Activated CD4-positive, alpha-beta memory T cell treated with anti-CD3 and anti-CD28 coated beads for 36 hours (primary cell): ENCODE results near the gene ARPC5L. TPM values are rescaled to one million over a fixed set of nuclear protein-coding genes. Genes with fewer than 3 reads are reported as not detected.
"Not testable (repeated sequence)": the region's sequence is repeated elsewhere in the genome, so short reads cannot be mapped to it uniquely, and the experiment has no call there.

Source experiments
- CTCF ChIA-PET: fragments of 350-600 bp; sonication (Branson Sonifier 250); formaldehyde crosslinking; loops from one replicate; lab custom pipeline; 2021; ENCODE audit warnings: antibody characterized with exemption, inconsistent platforms; lab: Charles Lee
- POLR2A ChIA-PET: fragments of 350-600 bp; sonication (Branson Sonifier 250); formaldehyde crosslinking; loops from one replicate; lab custom pipeline; 2021; ENCODE audit warnings: antibody characterized with exemption; lab: Charles Lee
- DNase-seq: peaks from one replicate; pipeline ENCODE4 v3.0.0-alpha.2; 2020
- H3K27ac Mint-ChIP-seq: one replicate; pipeline ENCODE4 v1.8.0; 2021; ENCODE audit warnings: mixed read lengths
- H3K27me3 Mint-ChIP-seq: one replicate; pipeline ENCODE4 v1.8.0; 2021; ENCODE audit warnings: mixed read lengths
- H3K36me3 Mint-ChIP-seq: one replicate; pipeline ENCODE4 v1.8.0; 2021; ENCODE audit warnings: mixed read lengths
- H3K4me1 Mint-ChIP-seq: one replicate; pipeline ENCODE4 v1.8.0; 2021; ENCODE audit warnings: low read depth, mixed read lengths
- H3K4me3 Mint-ChIP-seq: one replicate; pipeline ENCODE4 v1.8.0; 2021; ENCODE audit warnings: mild to moderate bottlenecking, mixed read lengths
- H3K9me3 Mint-ChIP-seq: one replicate; pipeline ENCODE4 v1.8.0; 2021; ENCODE audit warnings: mixed read lengths
- intact Hi-C: fragments of 100-400 bp; cut with micrococcal nuclease; formaldehyde crosslinking; loops from one replicate; pipeline ENCODE4 v1.15.1; 2023
- total RNA-seq, 2 experiments: library from RNA; stranded (reverse); gene quantifications; one replicate each; pipeline ENCODE4 v1.2.3, GENCODE V29; 2021

The ARPC5L gene
- total RNA-seq, 2 experiments from 2014 or later: 104 to 108 TPM

DNA sequence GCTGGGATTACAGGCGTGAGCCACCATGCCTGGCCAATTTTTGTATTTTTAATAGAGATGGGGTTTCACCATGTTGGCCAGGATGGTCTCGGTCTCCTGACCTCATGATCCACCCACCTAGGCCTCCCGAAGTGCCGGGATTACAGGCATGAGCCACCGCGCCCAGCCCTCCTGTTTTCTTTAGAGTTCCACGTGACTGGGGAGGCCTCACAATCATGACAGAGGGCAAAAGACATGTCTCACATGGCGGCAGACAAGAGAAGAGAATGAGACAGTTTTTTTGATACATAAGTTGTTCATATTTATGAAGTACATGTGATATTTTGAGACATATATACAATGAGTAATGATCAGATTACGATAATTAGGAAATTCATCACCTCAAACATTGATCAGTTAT, 15.5 kb upstream of the ARPC5L start:
- POLR2A ChIA-PET, DNase-seq, H3K27me3 Mint-ChIP-seq, intact Hi-C loops, H3K36me3 Mint-ChIP-seq, H3K27ac Mint-ChIP-seq, H3K9me3 Mint-ChIP-seq, H3K4me3 Mint-ChIP-seq, H3K4me1 Mint-ChIP-seq: not testable (repeated sequence)
- CTCF ChIA-PET: interaction anchor here (17.0 kb wide), 1 partner anchor 71 kb away, joined by 530 read pairs; the partner anchor contains the start of genes NR6A1 and OLFML2A

DNA sequence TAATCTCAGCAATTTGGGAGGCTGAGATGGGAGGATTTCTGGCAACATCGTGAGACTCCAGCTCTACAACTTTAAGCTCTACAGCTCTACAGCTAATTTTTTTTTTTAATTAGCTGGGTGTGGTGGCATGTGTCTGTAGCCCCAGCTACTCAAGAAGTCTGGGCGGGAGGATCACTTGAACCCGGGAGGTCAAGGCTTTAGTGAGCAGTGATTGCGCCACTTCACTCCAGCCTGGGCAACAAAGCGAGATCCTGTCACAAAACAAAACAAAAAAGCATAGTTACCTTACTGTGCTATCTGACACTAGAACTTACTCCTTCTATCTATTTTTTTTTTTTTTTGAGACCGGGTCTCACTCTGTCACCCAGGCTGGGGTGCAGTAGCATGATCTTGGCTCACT, 15.0 kb upstream of the ARPC5L start:
- Mint-ChIP-seq H3K9me3 (no peaks in the 10 kb centered on the region), H3K4me1 (no peaks in the 10 kb centered on the region), H3K4me3 (no peak overlapping the region), H3K36me3 (no peaks in the 10 kb centered on the region), H3K27me3 (peaks cover 3% of the 10 kb centered on the region), H3K27ac (no peak overlapping the region)
- ChIA-PET CTCF (interaction anchor here (17.0 kb wide), 1 partner anchor 71 kb away, joined by 530 read pairs; the partner anchor contains the start of genes NR6A1 and OLFML2A), POLR2A (no interaction called here)
- DNase-seq: no peak
- intact Hi-C loops: no loop called here

DNA sequence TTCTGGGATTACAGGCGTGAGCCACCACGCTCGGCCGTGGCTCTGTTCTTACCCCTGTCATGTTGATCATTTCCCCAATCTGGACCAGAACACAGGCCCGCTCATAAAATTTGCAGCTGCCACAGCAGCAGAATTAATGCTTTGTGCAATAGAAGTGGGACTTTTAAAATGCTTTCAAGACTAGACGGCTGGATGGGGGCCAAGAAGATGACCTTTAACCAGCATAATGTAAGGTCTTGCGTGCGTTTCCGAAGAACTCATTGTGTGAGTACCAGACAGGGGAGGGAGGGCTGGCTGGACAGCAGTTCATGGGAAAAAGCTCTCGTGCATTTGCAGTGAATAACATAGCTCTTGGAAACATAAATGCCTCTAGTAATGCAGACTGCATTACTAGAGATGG, 12.1 kb upstream of the ARPC5L start:
- DNase-seq: no peak
- intact Hi-C loops: no loop called here
- CTCF ChIA-PET: interaction anchor here (0.9 to 17.0 kb wide), 2 partner anchors 74 to 84 kb away, joined by 3 to 530 read pairs; partner anchors contain the start of genes NR6A1 and OLFML2A
- no peak overlapping the region for H3K27ac Mint-ChIP-seq
- no peak overlapping the region for H3K4me3 Mint-ChIP-seq
- H3K27me3 Mint-ChIP-seq: peaks cover 5% of the 10 kb centered on the region
- H3K4me1 Mint-ChIP-seq: peaks cover 6% of the 10 kb centered on the region
- no peaks in the 10 kb centered on the region for H3K36me3 Mint-ChIP-seq
- H3K9me3 Mint-ChIP-seq: no peaks in the 10 kb centered on the region
- POLR2A ChIA-PET: no interaction called here

DNA sequence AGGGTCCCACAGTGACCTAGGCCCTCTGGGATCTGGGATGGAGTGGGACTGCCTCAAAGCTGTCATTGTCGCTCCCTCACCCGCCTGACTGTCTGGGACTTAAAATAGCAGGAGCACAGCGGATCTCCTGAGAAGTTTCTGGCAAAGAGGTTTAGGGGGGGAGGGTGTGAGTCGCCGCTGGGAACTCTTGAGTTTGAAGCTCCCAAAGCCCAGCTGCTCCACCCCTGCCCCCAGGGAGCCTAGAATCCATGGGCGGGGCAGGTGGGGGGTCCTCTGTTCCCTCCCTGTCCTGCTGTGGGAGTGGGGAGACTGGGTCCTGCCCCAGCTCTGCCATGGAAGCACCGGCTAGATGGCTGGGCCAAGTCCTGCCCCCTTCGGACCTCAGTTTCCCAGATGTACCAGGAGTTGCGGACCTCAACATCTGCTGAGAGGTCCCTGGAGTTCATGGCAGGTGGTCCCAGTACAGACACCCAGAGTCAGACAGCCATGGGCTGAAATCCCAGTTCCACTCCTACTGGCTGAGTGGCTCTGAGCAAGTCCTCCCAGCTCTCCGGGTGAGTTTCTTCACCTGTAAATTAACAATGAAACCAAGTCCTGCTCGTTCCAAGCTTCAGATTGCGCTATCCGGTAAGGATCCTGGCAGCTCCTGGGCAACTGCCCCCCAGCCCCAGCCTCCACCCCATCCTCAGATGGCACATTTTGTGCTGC, 9.7 kb upstream of the ARPC5L start:
- H3K36me3 Mint-ChIP-seq: peaks cover 4% of the 10 kb centered on the region
- no peak for DNase-seq
- ChIA-PET POLR2A (interaction anchor here (0.6 to 1.4 kb wide), 4 partner anchors 9 to 81 kb away, joined by 3 to 6 read pairs (median 4); partner anchors contain the start of genes NR6A1 and RPL35), CTCF (interaction anchor here (0.5 to 17.0 kb wide), 21 partner anchors 9 to 384 kb away, joined by 3 to 530 read pairs (median 8); partner anchors contain the start of genes NR6A1, OLFML2A and SCAI)
- no peaks in the 10 kb centered on the region for H3K9me3 Mint-ChIP-seq
- H3K4me1 Mint-ChIP-seq: peaks cover 9% of the 10 kb centered on the region
- H3K27ac Mint-ChIP-seq: no peak overlapping the region
- peaks cover 4% of the 10 kb centered on the region for H3K27me3 Mint-ChIP-seq
- intact Hi-C loops: no loop called here
- H3K4me3 Mint-ChIP-seq: no peak overlapping the region

DNA sequence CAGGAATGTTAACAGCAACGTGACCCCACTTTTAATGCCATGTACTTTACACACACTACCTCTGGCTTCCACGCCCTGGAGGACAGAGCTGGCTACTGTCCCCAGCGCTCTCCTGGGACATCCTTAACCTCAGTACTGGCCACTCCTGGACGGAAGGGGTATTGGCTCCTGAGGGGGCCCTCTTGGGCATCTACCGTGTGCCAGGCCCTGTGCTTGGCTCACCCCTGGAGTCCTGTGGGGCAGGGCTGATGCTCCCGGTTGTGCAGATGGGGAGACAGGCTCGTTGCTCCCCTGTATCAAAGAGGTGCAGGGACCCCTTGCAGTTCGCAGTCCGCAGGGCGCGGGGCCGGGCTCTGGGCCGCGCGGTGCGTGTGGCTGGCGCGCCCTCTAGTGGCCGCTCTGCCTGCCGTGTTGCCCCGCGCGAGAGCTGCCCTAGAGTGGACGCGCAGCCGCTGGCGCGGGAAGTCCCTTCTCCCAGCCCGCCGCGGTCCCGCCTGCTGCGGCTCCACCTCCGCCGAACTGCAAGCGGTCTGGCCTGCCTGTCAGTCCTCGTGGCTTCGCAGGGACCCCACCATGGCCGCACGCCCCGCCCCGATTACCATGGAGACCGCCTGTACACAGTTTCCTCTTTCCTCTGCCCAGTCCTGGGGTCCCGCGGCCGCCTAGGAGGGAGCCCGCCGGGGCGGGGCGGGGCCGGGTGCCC, 8.9 kb upstream of the ARPC5L start, which contains the start of gene WDR38:
TSS of gene WDR38 (plus strand) at position 632 of the 703 bp plus-strand sequence. CDS start 72 bp downstream, outside the sequence.
- H3K27ac Mint-ChIP-seq: no peak within 1 kb of the TSS
- no peaks in the 10 kb centered on the region for H3K9me3 Mint-ChIP-seq
- ChIA-PET CTCF (interaction anchor here (0.5 to 17.0 kb wide), 41 partner anchors 8 to 780 kb away, joined by 3 to 530 read pairs (median 5); partner anchors contain the start of genes ARPC5L, NR6A1, OLFML2A and RPL35), POLR2A (interaction anchor here (0.5 to 1.7 kb wide), 12 partner anchors 8 to 90 kb away, joined by 3 to 11 read pairs (median 4); partner anchors contain the start of genes ARPC5L, NR6A1 and RPL35)
- H3K4me3 Mint-ChIP-seq: peak within 1 kb of the TSS; percentile 70
- peak; percentile 84 for DNase-seq
- H3K4me1 Mint-ChIP-seq: peaks cover 16% of the 10 kb centered on the region
- peaks cover 4% of the 10 kb centered on the region for H3K27me3 Mint-ChIP-seq
- intact Hi-C loops: loop anchor here (1.0 kb wide), 1 partner anchor 79 kb away; no protein-coding TSS in a partner anchor
- H3K36me3 Mint-ChIP-seq: peaks cover 11% of the 10 kb centered on the region

- POLR2A ChIA-PET: interaction anchor here (0.5 to 1.7 kb wide), 8 partner anchors 8 to 89 kb away, joined by 3 to 11 read pairs (median 4); partner anchors contain the start of genes ARPC5L, NR6A1 and RPL35
- peaks cover 23% of the 10 kb centered on the region for H3K4me1 Mint-ChIP-seq
- H3K27ac Mint-ChIP-seq: no peak overlapping the region
- no peak for DNase-seq
- H3K27me3 Mint-ChIP-seq: peaks cover 4% of the 10 kb centered on the region
- no peak overlapping the region for H3K4me3 Mint-ChIP-seq
- H3K9me3 Mint-ChIP-seq: no peaks in the 10 kb centered on the region
- intact Hi-C loops: loop anchor here (1.0 kb wide), 1 partner anchor 79 kb away; no protein-coding TSS in a partner anchor
- peaks cover 17% of the 10 kb centered on the region for H3K36me3 Mint-ChIP-seq
- CTCF ChIA-PET: interaction anchor here (0.5 to 17.0 kb wide), 34 partner anchors 8 to 781 kb away, joined by 3 to 530 read pairs (median 5); partner anchors contain the start of genes ARPC5L, NR6A1, OLFML2A and RPL35
Observed at GRCh38 chr9:124853605-124854143, 8.3 kb upstream of the ARPC5L start.

GRCh38 chr9:124854161-124854560, 7.8 kb upstream of the ARPC5L start:
- H3K4me3 Mint-ChIP-seq: no peak overlapping the region
- no peaks in the 10 kb centered on the region for H3K9me3 Mint-ChIP-seq
- ChIA-PET CTCF (interaction anchor here (0.6 to 17.0 kb wide), 18 partner anchors 9 to 288 kb away, joined by 3 to 530 read pairs (median 14); partner anchors contain the start of genes ARPC5L, NR6A1, OLFML2A and SCAI), POLR2A (interaction anchor here (0.9 to 5.6 kb wide), 4 partner anchors 8 to 83 kb away, joined by 3 to 55 read pairs (median 8); partner anchors contain the start of genes ARPC5L, NR6A1 and RPL35)
- H3K27me3 Mint-ChIP-seq: peaks cover 4% of the 10 kb centered on the region
- peaks cover 22% of the 10 kb centered on the region for H3K36me3 Mint-ChIP-seq
- no peak for DNase-seq
- no peak overlapping the region for H3K27ac Mint-ChIP-seq
- intact Hi-C loops: no loop called here
- H3K4me1 Mint-ChIP-seq: peaks cover 27% of the 10 kb centered on the region

DNA sequence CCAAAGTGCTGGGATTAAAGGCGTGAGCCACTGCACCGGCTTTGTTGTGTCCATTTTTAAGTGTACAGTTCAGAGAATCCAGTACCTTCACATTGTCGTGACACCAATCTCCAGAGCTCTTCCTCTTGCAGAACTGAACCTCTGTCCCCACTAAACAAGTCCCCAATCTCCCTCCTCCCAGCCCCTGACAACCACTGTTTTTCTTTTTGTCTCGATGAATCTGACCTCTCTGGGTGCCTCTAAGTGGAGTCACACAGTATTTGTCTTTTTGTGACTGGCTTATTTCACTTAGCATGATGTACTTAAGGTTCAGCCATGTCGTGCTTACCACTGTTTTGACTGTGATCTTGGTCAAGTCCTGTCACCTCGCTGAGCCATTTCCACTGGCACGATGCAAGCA, 7.1 kb upstream of the ARPC5L start:
- no peak for DNase-seq
- POLR2A ChIA-PET: interaction anchor here (1.7 to 5.6 kb wide), 2 partner anchors 16 to 80 kb away, joined by 6 to 55 read pairs; no protein-coding TSS in a partner anchor
- peaks cover 28% of the 10 kb centered on the region for H3K36me3 Mint-ChIP-seq
- no peaks in the 10 kb centered on the region for H3K9me3 Mint-ChIP-seq
- H3K27ac Mint-ChIP-seq: no peak overlapping the region
- H3K27me3 Mint-ChIP-seq: peaks cover 4% of the 10 kb centered on the region
- peaks cover 33% of the 10 kb centered on the region for H3K4me1 Mint-ChIP-seq
- CTCF ChIA-PET: interaction anchor here (0.6 to 17.0 kb wide), 6 partner anchors 13 to 238 kb away, joined by 3 to 530 read pairs (median 18); partner anchors contain the start of genes NR6A1 and OLFML2A
- H3K4me3 Mint-ChIP-seq: no peak overlapping the region
- intact Hi-C loops: no loop called here

- intact Hi-C loops: no loop called here
- Mint-ChIP-seq H3K4me1 (peaks cover 40% of the 10 kb centered on the region), H3K36me3 (peaks cover 36% of the 10 kb centered on the region), H3K27ac (no peak overlapping the region), H3K4me3 (no peak overlapping the region), H3K9me3 (no peaks in the 10 kb centered on the region), H3K27me3 (peaks cover 4% of the 10 kb centered on the region)
- CTCF ChIA-PET: interaction anchor here (1.2 to 17.0 kb wide), 4 partner anchors 38 to 239 kb away, joined by 3 to 530 read pairs (median 18); partner anchors contain the start of genes NR6A1 and OLFML2A
- no peak for DNase-seq
- POLR2A ChIA-PET: interaction anchor here (5.6 kb wide), 1 partner anchor 15 kb away, joined by 55 read pairs; no protein-coding TSS in a partner anchor
Observed at GRCh38 chr9:124855566-124855943, 6.4 kb upstream of the ARPC5L start.

DNA sequence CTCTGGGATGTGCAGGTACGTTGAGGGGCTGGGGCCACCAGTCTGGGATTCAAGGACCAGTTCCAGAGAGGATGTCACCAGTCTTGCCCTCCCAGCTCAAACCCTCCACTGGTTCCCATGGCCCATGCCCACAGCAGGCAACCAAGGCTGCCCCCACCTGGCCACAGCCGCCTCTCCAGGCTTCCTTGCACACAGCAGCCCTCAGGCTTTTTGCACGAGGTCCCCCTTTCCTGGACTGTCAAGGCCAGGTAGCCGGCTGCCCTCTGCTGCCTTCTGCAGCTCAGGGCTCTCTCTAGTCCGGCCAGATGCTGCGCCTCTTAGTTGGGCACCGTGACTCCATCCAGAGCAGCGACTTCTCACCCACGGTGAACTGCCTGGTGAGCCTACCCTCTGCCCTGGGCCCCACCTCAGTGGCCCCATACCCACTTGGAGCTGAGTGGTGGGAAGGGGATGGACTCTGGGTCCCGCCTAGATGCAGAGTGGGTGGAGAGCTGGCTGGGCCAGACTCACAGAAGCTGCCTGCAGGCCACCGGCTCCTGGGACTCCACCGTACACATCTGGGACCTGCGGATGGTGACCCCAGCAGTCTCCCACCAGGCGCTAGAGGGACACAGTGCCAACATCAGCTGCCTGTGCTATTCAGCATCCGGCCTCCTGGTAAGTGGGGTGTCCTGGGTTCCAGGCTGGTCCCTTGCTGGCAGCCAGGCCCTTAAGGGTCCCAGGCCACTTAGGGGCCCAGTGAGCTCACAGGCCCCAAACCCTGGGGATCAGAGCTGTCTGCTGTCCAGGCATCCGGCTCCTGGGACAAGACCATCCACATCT, 5.8 kb upstream of the ARPC5L start:
- no peak overlapping the region for H3K27ac Mint-ChIP-seq
- H3K4me3 Mint-ChIP-seq: no peak overlapping the region
- H3K9me3 Mint-ChIP-seq: no peaks in the 10 kb centered on the region
- peaks cover 4% of the 10 kb centered on the region for H3K27me3 Mint-ChIP-seq
- CTCF ChIA-PET: interaction anchor here (0.8 to 17.0 kb wide), 4 partner anchors 14 to 103 kb away, joined by 3 to 530 read pairs (median 4); partner anchors contain the start of genes NR6A1 and OLFML2A
- peak; percentile 43 for DNase-seq
- H3K36me3 Mint-ChIP-seq: peaks cover 42% of the 10 kb centered on the region
- POLR2A ChIA-PET: interaction anchor here (1.6 to 5.6 kb wide), 3 partner anchors 15 to 386 kb away, joined by 3 to 55 read pairs (median 18); partner anchors contain the start of genes HSPA5 and NR6A1
- intact Hi-C loops: no loop called here
- H3K4me1 Mint-ChIP-seq: peaks cover 43% of the 10 kb centered on the region
